HK-2 (cell line): ENCODE data around the gene PIK3C2G.

Experiments
- DNase-seq: peaks from one replicate; pipeline ENCODE4 v3.0.0-alpha.2; 2018; ENCODE audit not compliant: unreplicated experiment

The PIK3C2G gene

GRCh38 chr12:18340186-18340585 lies 78.9 kb downstream of the PIK3C2G start:
- no peak for DNase-seq

GRCh38 chr12:18340786-18341185 lies 79.5 kb downstream of the PIK3C2G start:
- no peak for DNase-seq

GRCh38 chr12:18343708-18344107 lies 82.4 kb downstream of the PIK3C2G start:
- no peak for DNase-seq

- no peak for DNase-seq
Observed at GRCh38 chr12:18345021-18345735, 83.9 kb downstream of the PIK3C2G start.

GRCh38 chr12:18352312-18352711 lies 91.0 kb downstream of the PIK3C2G start:
- DNase-seq = no peak

GRCh38 chr12:18355429-18355828 lies 94.1 kb downstream of the PIK3C2G start:
- DNase-seq = no peak

- no peak for DNase-seq
Observed at GRCh38 chr12:18358077-18358476, 96.8 kb downstream of the PIK3C2G start.

GRCh38 chr12:18358930-18359329 lies 97.6 kb downstream of the PIK3C2G start:
- DNase-seq = no peak

GRCh38 chr12:18361433-18361832 lies 100.1 kb downstream of the PIK3C2G start:
- DNase-seq = no peak

GRCh38 chr12:18363321-18363720 lies 102.0 kb downstream of the PIK3C2G start:
- DNase-seq = no peak

- DNase-seq = no peak
Observed at GRCh38 chr12:18368594-18368993, 107.3 kb downstream of the PIK3C2G start.

GRCh38 chr12:18373181-18373580 lies 111.9 kb downstream of the PIK3C2G start:
- DNase-seq = no peak

- DNase-seq = no peak
Observed at GRCh38 chr12:18375131-18375530, 113.8 kb downstream of the PIK3C2G start.

- no peak for DNase-seq
Observed at GRCh38 chr12:18375583-18375982, 114.3 kb downstream of the PIK3C2G start.

GRCh38 chr12:18382236-18382885 lies 121.0 kb downstream of the PIK3C2G start:
- DNase-seq = no peak

GRCh38 chr12:18383203-18383602 lies 121.9 kb downstream of the PIK3C2G start:
- DNase-seq = peak; percentile 11

- no peak for DNase-seq
Observed at GRCh38 chr12:18387706-18388105, 126.4 kb downstream of the PIK3C2G start.

GRCh38 chr12:18389820-18390219 lies 128.5 kb downstream of the PIK3C2G start:
- no peak for DNase-seq

GRCh38 chr12:18391151-18391550 lies 129.8 kb downstream of the PIK3C2G start:
- no peak for DNase-seq

- no peak for DNase-seq
Observed at GRCh38 chr12:18394742-18395141, 133.4 kb downstream of the PIK3C2G start.

- DNase-seq = no peak
Observed at GRCh38 chr12:18400186-18400585, 138.9 kb downstream of the PIK3C2G start.

- DNase-seq = no peak
Observed at GRCh38 chr12:18402872-18403611, 141.7 kb downstream of the PIK3C2G start.

- DNase-seq = no peak
Observed at GRCh38 chr12:18411453-18411852, 150.1 kb downstream of the PIK3C2G start.
